ENCODE results near the gene ST6GALNAC5. TPM values are rescaled to one million over a fixed set of nuclear protein-coding genes. Genes with fewer than 3 reads are reported as not detected.

The ST6GALNAC5 gene
- total RNA-seq, 1 experiment from 2014 or later = 0.24 TPM

- H3K9me3 ChIP-seq (ENCODE audit: insufficient read depth, low read depth) = no peaks in the 10 kb centered on the region
- H3K4me2 ChIP-seq = no peak overlapping the region
- TF ChIP-seq EZH2 (IDR thresholded peaks at IDR 0.05; ENCODE audit: low read depth) (no peak), CTCF (conservative IDR thresholded peaks at IDR 0.05) (no peak)
- no peak overlapping the region for H2AFZ ChIP-seq
- intact Hi-C loops (cut with micrococcal nuclease; ENCODE audit: unreplicated experiment) = no loop called here
- H3K4me3 ChIP-seq = no peak overlapping the region
- H3K79me2 ChIP-seq (ENCODE audit: low read depth) = no peaks in the 10 kb centered on the region
- no peak for DNase-seq
- H3K9me2 ChIP-seq (ENCODE audit: insufficient read depth) = no peaks in the 10 kb centered on the region
- BruUV-seq (replicated peaks) = no TSS peak
- no peaks in the 10 kb centered on the region for H3K36me3 ChIP-seq (ENCODE audit: low read depth)
- H4K20me1 ChIP-seq (ENCODE audit: insufficient read depth) = no peaks in the 10 kb centered on the region
- no peaks in the 10 kb centered on the region for H3F3A ChIP-seq (ENCODE audit: insufficient read depth, low read depth)
- no peaks in the 10 kb centered on the region for H3K4me1 ChIP-seq (replicated peaks; ENCODE audit: insufficient read depth)
- POLR2A ChIA-PET (ENCODE audit: unreplicated experiment) = no interaction called here
- H3K27me3 ChIP-seq (ENCODE audit: insufficient read depth, low read depth) = no peaks in the 10 kb centered on the region
- no peak overlapping the region for H3K27ac ChIP-seq
- CTCF ChIA-PET = no interaction called here
Observed at GRCh38 chr1:76830373-76830772, 36.9 kb upstream of the ST6GALNAC5 start.

GRCh38 chr1:76832521-76832920, 34.8 kb upstream of the ST6GALNAC5 start:
- POLR2A ChIA-PET (ENCODE audit: unreplicated experiment) = no interaction called here
- intact Hi-C loops (cut with micrococcal nuclease; ENCODE audit: unreplicated experiment) = no loop called here
- Histone ChIP-seq H3K79me2 (ENCODE audit: low read depth) (no peaks in the 10 kb centered on the region), H3K4me2 (no peak overlapping the region), H3K27ac (no peak overlapping the region), H3K9me3 (ENCODE audit: insufficient read depth, low read depth) (no peaks in the 10 kb centered on the region), H3K4me3 (no peak overlapping the region), H3F3A (ENCODE audit: insufficient read depth, low read depth) (no peaks in the 10 kb centered on the region), H3K9me2 (ENCODE audit: insufficient read depth) (no peaks in the 10 kb centered on the region), H4K20me1 (ENCODE audit: insufficient read depth) (no peaks in the 10 kb centered on the region), H3K27me3 (ENCODE audit: insufficient read depth, low read depth) (no peaks in the 10 kb centered on the region), H2AFZ (no peak overlapping the region), H3K4me1 (replicated peaks; ENCODE audit: insufficient read depth) (no peaks in the 10 kb centered on the region), H3K36me3 (ENCODE audit: low read depth) (no peaks in the 10 kb centered on the region)
- CTCF ChIA-PET = no interaction called here
- DNase-seq = no peak
- TF ChIP-seq CTCF (conservative IDR thresholded peaks at IDR 0.05) = no peak
- no peak for TF ChIP-seq EZH2 (IDR thresholded peaks at IDR 0.05; ENCODE audit: low read depth)
- BruUV-seq (replicated peaks) = no TSS peak

GRCh38 chr1:76833151-76833550, 34.1 kb upstream of the ST6GALNAC5 start:
- H3K36me3 ChIP-seq (ENCODE audit: low read depth) = no peaks in the 10 kb centered on the region
- DNase-seq = no peak
- intact Hi-C loops (cut with micrococcal nuclease; ENCODE audit: unreplicated experiment) = no loop called here
- H2AFZ ChIP-seq = no peak overlapping the region
- no TSS peak for BruUV-seq (replicated peaks)
- no peak overlapping the region for H3K27ac ChIP-seq
- no peaks in the 10 kb centered on the region for H3K4me1 ChIP-seq (replicated peaks; ENCODE audit: insufficient read depth)
- H3K27me3 ChIP-seq (ENCODE audit: insufficient read depth, low read depth) = no peaks in the 10 kb centered on the region
- no peak overlapping the region for H3K4me3 ChIP-seq
- no peak overlapping the region for H3K4me2 ChIP-seq
- H3K79me2 ChIP-seq (ENCODE audit: low read depth) = no peaks in the 10 kb centered on the region
- no peaks in the 10 kb centered on the region for H3F3A ChIP-seq (ENCODE audit: insufficient read depth, low read depth)
- no peaks in the 10 kb centered on the region for H3K9me3 ChIP-seq (ENCODE audit: insufficient read depth, low read depth)
- POLR2A ChIA-PET (ENCODE audit: unreplicated experiment) = no interaction called here
- H3K9me2 ChIP-seq (ENCODE audit: insufficient read depth) = no peaks in the 10 kb centered on the region
- no peak for TF ChIP-seq CTCF (conservative IDR thresholded peaks at IDR 0.05)
- TF ChIP-seq EZH2 (IDR thresholded peaks at IDR 0.05; ENCODE audit: low read depth) = no peak
- CTCF ChIA-PET = no interaction called here
- H4K20me1 ChIP-seq (ENCODE audit: insufficient read depth) = no peaks in the 10 kb centered on the region
